ENCODE data around the gene ATP5F1B. TPM values are rescaled to one million over a fixed set of nuclear protein-coding genes. Genes with fewer than 3 reads are reported as not detected.

The ATP5F1B gene
- total and polyA plus RNA-seq, 9 of the 15 experiments (the other 6 are each of a cell fraction or from before 2014, with no cell fraction given): 908 to 3,125 (median 1,482) TPM

- TF ChIP-seq, protein P1, sequence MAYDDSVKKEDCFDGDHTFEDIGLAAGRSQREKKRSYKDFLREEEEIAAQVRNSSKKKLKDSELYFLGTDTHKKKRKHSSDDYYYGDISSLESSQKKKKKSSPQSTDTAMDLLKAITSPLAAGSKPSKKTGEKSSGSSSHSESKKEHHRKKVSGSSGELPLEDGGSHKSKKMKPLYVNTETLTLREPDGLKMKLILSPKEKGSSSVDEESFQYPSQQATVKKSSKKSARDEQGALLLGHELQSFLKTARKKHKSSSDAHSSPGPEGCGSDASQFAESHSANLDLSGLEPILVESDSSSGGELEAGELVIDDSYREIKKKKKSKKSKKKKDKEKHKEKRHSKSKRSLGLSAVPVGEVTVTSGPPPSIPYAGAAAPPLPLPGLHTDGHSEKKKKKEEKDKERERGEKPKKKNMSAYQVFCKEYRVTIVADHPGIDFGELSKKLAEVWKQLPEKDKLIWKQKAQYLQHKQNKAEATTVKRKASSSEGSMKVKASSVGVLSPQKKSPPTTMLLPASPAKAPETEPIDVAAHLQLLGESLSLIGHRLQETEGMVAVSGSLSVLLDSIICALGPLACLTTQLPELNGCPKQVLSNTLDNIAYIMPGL (CRISPR knock-in tag; IDR thresholded peaks at IDR 0.05): 0 out of 2 replicates have a peak, but pooled peaks have one; percentile 11
- TF ChIP-seq PTTG1 (tag; IDR thresholded peaks at IDR 0.05; ENCODE audit: low read depth) (no peak), DMBX1 (CRISPR knock-in tag; IDR thresholded peaks at IDR 0.05; ENCODE audit: borderline replicate concordance) (peak; percentile 9; the same call in 1 of the 2 replicates), ZKSCAN8 (CRISPR knock-in tag; IDR thresholded peaks at IDR 0.05) (no peak), BRD4 (IDR thresholded peaks at IDR 0.05) (no peak), PBX2 (CRISPR knock-in tag; IDR thresholded peaks at IDR 0.05; ENCODE audit: low read depth) (0 out of 2 replicates have a peak, but pooled peaks have one; percentile 35), PBX2 (tag; conservative IDR thresholded peaks at IDR 0.05; ENCODE audit: low read depth) (peak; percentile 56; the same call in 1 of the 2 replicates), KLF16 (IDR thresholded peaks at IDR 0.05) (peak; percentile 13; the same call in 1 of the 2 replicates), THAP7 (CRISPR knock-in tag; IDR thresholded peaks at IDR 0.05) (no peak), RREB1 (CRISPR knock-in tag; IDR thresholded peaks at IDR 0.05) (peak; percentile 44; the same call in 1 of the 2 replicates), ZNF217 (CRISPR knock-in tag; IDR thresholded peaks at IDR 0.05) (no peak), HEY1 (CRISPR knock-in tag; IDR thresholded peaks at IDR 0.05; ENCODE audit: borderline replicate concordance) (no peak)
- TF ChIP-seq, protein P2, sequence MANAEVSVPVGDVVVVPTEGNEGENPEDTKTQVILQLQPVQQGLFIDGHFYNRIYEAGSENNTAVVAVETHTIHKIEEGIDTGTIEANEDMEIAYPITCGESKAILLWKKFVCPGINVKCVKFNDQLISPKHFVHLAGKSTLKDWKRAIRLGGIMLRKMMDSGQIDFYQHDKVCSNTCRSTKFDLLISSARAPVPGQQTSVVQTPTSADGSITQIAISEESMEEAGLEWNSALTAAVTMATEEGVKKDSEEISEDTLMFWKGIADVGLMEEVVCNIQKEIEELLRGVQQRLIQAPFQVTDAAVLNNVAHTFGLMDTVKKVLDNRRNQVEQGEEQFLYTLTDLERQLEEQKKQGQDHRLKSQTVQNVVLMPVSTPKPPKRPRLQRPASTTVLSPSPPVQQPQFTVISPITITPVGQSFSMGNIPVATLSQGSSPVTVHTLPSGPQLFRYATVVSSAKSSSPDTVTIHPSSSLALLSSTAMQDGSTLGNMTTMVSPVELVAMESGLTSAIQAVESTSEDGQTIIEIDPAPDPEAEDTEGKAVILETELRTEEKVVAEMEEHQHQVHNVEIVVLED (CRISPR knock-in tag; IDR thresholded peaks at IDR 0.05): no peak
Observed at GRCh38 chr12:56636675-56637540, 8.9 kb downstream of the ATP5F1B start (continued).
